Panc1 (cell line): ENCODE measurements around the gene TNFAIP8L1. TPM values are rescaled to one million over a fixed set of nuclear protein-coding genes. Genes with fewer than 3 reads are reported as not detected.

Experiments used
- ATAC-seq: fragments of 200-7000 bp; cut with Tn5 transposase; 2 replicates; pipeline ENCODE4 v1.9.1; 2020; ENCODE audit warnings: mild to moderate bottlenecking, moderate library complexity
- BruUV-seq: library from RNA; stranded (reverse); fragments of 400-500 nt; replicated peaks from 2 replicates; lab custom pipeline; 2021; lab: Mats Ljungman, UMichigan
- CTCF ChIA-PET: fragments of 300-600 bp; sonication (Branson Sonifier 250); formaldehyde crosslinking; loops from one replicate; lab custom pipeline; 2022; ENCODE audit warnings: antibody characterized with exemption; lab: Charles Lee
- POLR2A ChIA-PET: fragments of 300-600 bp; sonication (Branson Sonifier 250); formaldehyde crosslinking; loops from one replicate; lab custom pipeline; 2022; ENCODE audit warnings: antibody characterized with exemption; lab: Charles Lee
- DNase-seq: peaks from one replicate; pipeline ENCODE4 v3.0.0-alpha.2; 2010; ENCODE audit warnings: low read depth, low spot score
- H3K27ac ChIP-seq: 2 replicates; pipeline ENCODE4 v1.5.1; 2011; ENCODE audit warnings: mild to moderate bottlenecking, low read length, inconsistent platforms
- H3K27me3 ChIP-seq: fragments of 200-500 bp; sonication (Bioruptor generic); 2 replicates; pipeline ENCODE4 v1.6.0; 2014; ENCODE audit warnings: low read length, inconsistent platforms; ENCODE audit not compliant: control insufficient read depth, insufficient read depth
- H3K36me3 ChIP-seq: fragments of 200-500 bp; sonication (Bioruptor generic); 2 replicates; pipeline ENCODE4 v1.5.1; 2014; ENCODE audit warnings: inconsistent platforms, mild to moderate bottlenecking, low read length, moderate library complexity; ENCODE audit not compliant: control insufficient read depth, insufficient read depth
- H3K4me1 ChIP-seq: 2 replicates; pipeline ENCODE4 v1.5.1; 2011; ENCODE audit warnings: inconsistent platforms, mild to moderate bottlenecking, low read length, moderate library complexity; ENCODE audit not compliant: control insufficient read depth, insufficient read depth
- H3K4me3 ChIP-seq, 2 experiments: 2 replicates each; pipeline ENCODE4 v1.5.1; 2011 to 2012; ENCODE audit warnings: low read depth in 2 of 2, low read length in 2 of 2, mild to moderate bottlenecking in 2 of 2, inconsistent platforms in 1 of 2, moderate library complexity in 1 of 2
- H3K9me3 ChIP-seq: fragments of 200-500 bp; sonication (Bioruptor generic); 2 replicates; pipeline ENCODE4 v1.5.1; 2014; ENCODE audit warnings: low read depth, mild to moderate bottlenecking, inconsistent platforms, low read length, moderate library complexity; ENCODE audit not compliant: control insufficient read depth, insufficient read depth
- CTCF ChIP-seq: fragments of 450-650 bp; IDR thresholded peaks from 2 replicates; pipeline ENCODE4 v1.5.1; 2017; ENCODE audit warnings: mild to moderate bottlenecking
- POLR2AphosphoS5 ChIP-seq: IDR thresholded peaks from 2 replicates; pipeline ENCODE4 v1.6.1; 2012; ENCODE audit warnings: mild to moderate bottlenecking, low read depth, low read length, moderate library complexity
- REST ChIP-seq, 2 experiments: IDR thresholded peaks; 2 replicates each; pipeline ENCODE4 v1.6.1; 2011 to 2012; ENCODE audit warnings: low read depth in 2 of 2, control low read depth in 1 of 2, low read length in 1 of 2, mild to moderate bottlenecking in 1 of 2, moderate library complexity in 1 of 2; ENCODE audit not compliant: insufficient read depth in 1 of 2
- SIN3A ChIP-seq: IDR thresholded peaks from 2 replicates; pipeline ENCODE4 v1.6.1; 2012; ENCODE audit warnings: low read depth, mild to moderate bottlenecking, low read length, moderate library complexity, borderline replicate concordance; ENCODE audit not compliant: insufficient read depth
- TCF7L2 ChIP-seq: IDR thresholded peaks from 2 replicates; pipeline ENCODE4 v1.6.1; 2011; ENCODE audit warnings: mild to moderate bottlenecking, low read depth, low read length, inconsistent platforms
- in situ Hi-C: cut with HindIII; loops from 2 replicates; pipeline ENCODE4 v1.10.0; 2016; ENCODE audit warnings: low sequenced_read_pairs, low pct_unique_long_range_greater_than_20kb
- intact Hi-C: fragments of 100-400 bp; cut with micrococcal nuclease; formaldehyde crosslinking; loops from one replicate; pipeline ENCODE4 v1.10.0; 2022; ENCODE audit not compliant: unreplicated experiment
- total RNA-seq: library from RNA; stranded (reverse); gene quantifications from one replicate; pipeline ENCODE4 v1.2.1, GENCODE V29; 2021; ENCODE audit not compliant: unreplicated experiment

TNFAIP8L1 gene
- total RNA-seq, 1 experiment from 2014 or later: 4.8 TPM

GRCh38 chr19:4703671-4704316 lies 64.5 kb downstream of the TNFAIP8L1 start:
- ChIA-PET POLR2A (no interaction called here), CTCF (no interaction called here)
- H3K4me3 ChIP-seq: no peak overlapping the region
- ATAC-seq: no peak
- DNase-seq: no peak
- intact Hi-C loops (no loop called here), in situ Hi-C loops (no loop called here)
- H3K4me1 ChIP-seq: no peaks in the 10 kb centered on the region
- TF ChIP-seq REST (IDR thresholded peaks at IDR 0.05; ENCODE audit: insufficient read depth in 1 of 2, low read depth in 2 of 2, low read length in 1 of 2) (no peak), SIN3A (no peak), TCF7L2 (no peak), CTCF (no peak), POLR2AphosphoS5 (no peak)
- H3K27me3 ChIP-seq: no peaks in the 10 kb centered on the region
- no peaks in the 10 kb centered on the region for H3K9me3 ChIP-seq
- peaks cover 2% of the 10 kb centered on the region; the same call in 1 of the 2 replicates for H3K36me3 ChIP-seq
- H3K27ac ChIP-seq: no peak overlapping the region
- no TSS peak for BruUV-seq

GRCh38 chr19:4704317-4704673 lies 65.0 kb downstream of the TNFAIP8L1 start:
- intact Hi-C loops: no loop called here
- CTCF ChIA-PET: no interaction called here
- 0 out of 2 replicates have a peak, but pooled peaks have one; percentile 30 for ATAC-seq
- no peak overlapping the region for H3K4me3 ChIP-seq
- no peak for DNase-seq
- in situ Hi-C loops: no loop called here
- no peaks in the 10 kb centered on the region for H3K27me3 ChIP-seq
- H3K36me3 ChIP-seq: peaks cover 2% of the 10 kb centered on the region; the same call in 1 of the 2 replicates
- POLR2A ChIA-PET: no interaction called here
- no peak overlapping the region for H3K27ac ChIP-seq
- H3K9me3 ChIP-seq: no peaks in the 10 kb centered on the region
- H3K4me1 ChIP-seq: no peaks in the 10 kb centered on the region
- no TSS peak for BruUV-seq
- no peak for TF ChIP-seq CTCF
- TF ChIP-seq TCF7L2: no peak
- no peak for TF ChIP-seq POLR2AphosphoS5
- TF ChIP-seq REST (IDR thresholded peaks at IDR 0.05; ENCODE audit: insufficient read depth in 1 of 2, low read depth in 2 of 2, low read length in 1 of 2): no peak
- TF ChIP-seq SIN3A: no peak
